ENCODE results near the gene MYL6.
A peak's percentile ranks its signal among the peaks of the same experiment; 100 is the strongest.

Gene MYL6

DNA sequence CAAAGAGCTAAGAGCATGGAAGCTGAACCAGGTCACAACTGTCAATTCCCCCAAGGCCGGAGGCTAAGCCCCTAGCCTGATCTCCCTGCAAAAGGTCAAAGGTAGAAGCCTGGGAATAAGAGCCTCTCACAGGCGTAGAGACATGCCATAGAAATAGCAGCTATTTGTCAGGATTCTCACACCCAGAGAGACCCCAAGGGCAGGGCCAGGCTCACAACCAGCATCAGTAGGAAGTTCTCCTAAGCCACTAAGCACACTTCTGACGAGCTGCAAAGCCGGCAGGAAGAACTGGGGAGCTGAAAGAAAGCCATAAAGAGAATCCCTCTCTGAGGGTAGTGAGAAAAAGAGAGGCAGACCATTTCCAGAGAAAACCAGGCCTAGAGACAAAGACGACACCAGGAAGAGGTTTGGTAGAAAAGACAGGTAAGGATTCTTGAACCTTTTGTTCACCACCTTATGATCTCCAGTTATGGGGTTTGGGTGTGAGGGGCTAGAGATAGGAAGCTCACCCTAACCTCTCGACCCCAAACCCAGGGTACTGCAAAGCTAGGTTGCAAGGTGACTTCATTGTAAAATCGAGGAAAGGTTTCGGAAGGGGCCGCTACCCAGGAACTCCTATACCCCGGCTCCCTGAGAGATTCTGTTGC lies 30.1 kb downstream of the MYL6 start:
- peak overlapping the region; percentile 89 for H3K4me2 ChIP-seq (ENCODE audit: low read length)
- H3K27ac ChIP-seq, result peak overlapping the region; percentile 16
- H3K9me3 ChIP-seq (ENCODE audit: control insufficient read depth, low read length), result no peaks in the 10 kb centered on the region
- H2AFZ ChIP-seq, result peak overlapping the region; percentile 79
- H3K79me2 ChIP-seq, result peaks cover 10% of the 10 kb centered on the region
- H3K4me1 ChIP-seq, result peaks cover 6% of the 10 kb centered on the region
- peak overlapping the region; percentile 71 for H3K4me3 ChIP-seq (ENCODE audit: low read depth, low read length)
- TF ChIP-seq, protein P1, sequence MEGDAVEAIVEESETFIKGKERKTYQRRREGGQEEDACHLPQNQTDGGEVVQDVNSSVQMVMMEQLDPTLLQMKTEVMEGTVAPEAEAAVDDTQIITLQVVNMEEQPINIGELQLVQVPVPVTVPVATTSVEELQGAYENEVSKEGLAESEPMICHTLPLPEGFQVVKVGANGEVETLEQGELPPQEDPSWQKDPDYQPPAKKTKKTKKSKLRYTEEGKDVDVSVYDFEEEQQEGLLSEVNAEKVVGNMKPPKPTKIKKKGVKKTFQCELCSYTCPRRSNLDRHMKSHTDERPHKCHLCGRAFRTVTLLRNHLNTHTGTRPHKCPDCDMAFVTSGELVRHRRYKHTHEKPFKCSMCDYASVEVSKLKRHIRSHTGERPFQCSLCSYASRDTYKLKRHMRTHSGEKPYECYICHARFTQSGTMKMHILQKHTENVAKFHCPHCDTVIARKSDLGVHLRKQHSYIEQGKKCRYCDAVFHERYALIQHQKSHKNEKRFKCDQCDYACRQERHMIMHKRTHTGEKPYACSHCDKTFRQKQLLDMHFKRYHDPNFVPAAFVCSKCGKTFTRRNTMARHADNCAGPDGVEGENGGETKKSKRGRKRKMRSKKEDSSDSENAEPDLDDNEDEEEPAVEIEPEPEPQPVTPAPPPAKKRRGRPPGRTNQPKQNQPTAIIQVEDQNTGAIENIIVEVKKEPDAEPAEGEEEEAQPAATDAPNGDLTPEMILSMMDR (IDR thresholded peaks at IDR 0.05), result no peak
- no peaks in the 10 kb centered on the region for H3K36me3 ChIP-seq (ENCODE audit: control insufficient read depth, insufficient read depth, low read length)
- H3K9ac ChIP-seq, result peak overlapping the region; percentile 55
- H3K27me3 ChIP-seq (ENCODE audit: control insufficient read depth, insufficient read depth, low read length), result no peaks in the 10 kb centered on the region

DNA sequence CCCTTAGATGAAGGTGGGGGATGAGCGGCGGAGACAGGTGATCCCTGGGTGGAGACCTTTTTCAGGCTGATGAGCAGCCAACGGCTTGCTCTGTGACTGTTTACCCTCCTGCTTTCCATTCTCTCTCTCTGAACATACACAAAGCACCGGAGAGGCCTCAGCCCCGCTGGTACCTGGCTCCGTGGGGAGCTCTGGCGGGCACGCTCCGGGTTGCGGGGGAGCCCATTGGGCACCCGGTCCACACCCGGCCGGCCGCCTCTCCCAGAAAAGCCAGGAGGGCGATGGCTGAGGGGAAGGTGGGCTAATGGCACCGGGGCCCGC lies 30.6 kb downstream of the MYL6 start:
- Histone ChIP-seq H2AFZ (peak overlapping the region; percentile 79), H3K36me3 (ENCODE audit: control insufficient read depth, insufficient read depth, low read length) (no peaks in the 10 kb centered on the region), H3K79me2 (peaks cover 10% of the 10 kb centered on the region), H3K4me2 (ENCODE audit: low read length) (peak overlapping the region; percentile 89), H3K9ac (peak overlapping the region; percentile 55), H3K9me3 (ENCODE audit: control insufficient read depth, low read length) (no peaks in the 10 kb centered on the region), H3K4me1 (peaks cover 6% of the 10 kb centered on the region), H3K4me3 (ENCODE audit: low read depth, low read length) (peak overlapping the region; percentile 71), H3K27me3 (ENCODE audit: control insufficient read depth, insufficient read depth, low read length) (no peaks in the 10 kb centered on the region), H3K27ac (peak overlapping the region; percentile 16)
- TF ChIP-seq, protein P1 (IDR thresholded peaks at IDR 0.05), result no peak

DNA sequence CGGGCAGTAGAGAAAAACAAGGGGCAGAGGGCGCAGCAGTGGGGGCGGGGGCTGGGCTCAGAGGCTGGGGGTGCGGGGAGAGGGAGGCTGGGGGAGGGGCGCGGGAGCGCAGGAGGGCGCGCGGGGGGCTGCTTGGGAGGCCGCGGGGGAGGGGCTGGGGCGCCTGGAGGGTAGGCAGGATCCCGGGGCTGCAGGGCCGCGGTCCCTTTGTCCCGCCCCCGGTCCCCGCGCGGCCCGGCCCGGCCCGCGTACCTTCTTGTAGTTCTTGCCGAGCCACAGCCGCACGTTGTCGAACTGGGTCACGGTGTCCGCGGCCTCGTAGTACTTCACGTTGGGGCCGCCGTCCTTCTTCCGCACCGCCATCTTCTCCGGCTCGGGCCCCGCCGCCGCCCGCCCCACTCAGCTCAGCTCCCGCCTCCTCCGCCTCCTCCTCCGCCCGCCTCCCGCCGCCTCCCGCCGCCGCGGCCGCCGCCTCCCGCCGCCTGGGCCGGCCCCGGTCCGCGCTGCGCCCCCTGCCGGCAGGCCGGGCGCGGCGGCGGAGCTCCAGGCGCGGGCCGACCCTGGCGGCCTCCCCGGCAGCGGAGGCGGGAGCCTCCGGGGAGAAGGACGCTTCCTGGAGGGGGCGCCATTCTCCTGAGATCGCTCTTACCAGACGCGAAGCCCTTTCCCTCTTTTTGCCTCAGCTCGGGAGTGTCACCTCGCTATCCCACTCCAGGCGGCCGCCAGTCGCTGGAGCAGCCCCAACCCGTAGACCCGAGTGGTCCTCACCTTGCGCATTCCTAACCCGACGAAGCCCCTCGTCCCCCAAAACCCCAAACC lies 31.1 kb downstream of the MYL6 start, which contains the start of gene SMARCC2:
TSS of gene SMARCC2 (minus strand) at position 385 of the 819 bp plus-strand sequence. CDS start at position 363, 22 bp downstream.
- Histone ChIP-seq H3K27me3 (ENCODE audit: control insufficient read depth, insufficient read depth, low read length) (no peaks in the 10 kb centered on the region), H3K9me3 (ENCODE audit: control insufficient read depth, low read length) (no peaks in the 10 kb centered on the region), H3K4me3 (ENCODE audit: low read depth, low read length) (peak within 1 kb of the TSS; percentile 73), H3K36me3 (ENCODE audit: control insufficient read depth, insufficient read depth, low read length) (no peaks in the 10 kb centered on the region), H3K27ac (peak within 1 kb of the TSS; percentile 94), H3K9ac (peak within 1 kb of the TSS; percentile 55), H3K4me1 (peaks cover 6% of the 10 kb centered on the region), H3K4me2 (ENCODE audit: low read length) (peak within 1 kb of the TSS; percentile 89), H2AFZ (peak within 1 kb of the TSS; percentile 100), H3K79me2 (peaks cover 10% of the 10 kb centered on the region)
- TF ChIP-seq, protein P1 (IDR thresholded peaks at IDR 0.05), result peak; percentile 63

DNA sequence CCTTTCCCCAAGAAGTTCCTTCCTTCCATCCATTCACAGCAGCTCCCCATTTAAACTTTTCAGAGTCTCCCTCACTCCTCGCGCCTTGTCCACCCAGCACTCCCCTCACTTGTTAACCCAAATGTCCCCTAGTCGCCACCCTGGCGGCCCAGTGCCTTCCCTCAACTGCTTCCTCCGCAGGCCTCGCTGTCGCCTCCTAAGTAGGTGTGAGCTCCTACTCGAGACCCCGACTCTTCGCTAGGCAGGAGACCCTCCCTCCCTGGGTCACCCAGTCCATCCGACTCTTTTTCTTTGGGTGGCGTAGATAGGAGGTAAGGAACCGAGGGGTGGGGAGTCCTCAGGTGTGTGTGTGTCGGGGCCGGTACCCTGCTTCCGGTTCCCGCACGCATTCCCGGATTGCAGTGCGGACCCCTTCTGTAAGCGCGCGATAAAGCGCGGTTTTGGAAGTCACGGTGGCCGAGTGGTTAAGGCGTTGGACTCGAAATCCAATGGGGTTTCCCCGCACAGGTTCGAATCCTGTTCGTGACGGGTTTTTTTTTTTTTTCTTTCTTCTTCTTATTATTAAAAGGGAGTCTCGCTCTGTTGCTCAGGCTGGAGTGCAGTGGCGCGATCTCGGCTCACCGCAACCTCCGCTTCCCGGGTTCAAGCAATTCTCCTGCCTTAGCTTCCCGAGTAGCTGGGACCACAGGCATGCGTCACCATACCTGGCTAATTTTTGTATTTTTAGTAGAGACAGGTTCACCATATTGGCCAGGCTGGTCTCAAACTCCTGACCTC lies 31.9 kb downstream of the MYL6 start:
- Histone ChIP-seq H3K79me2 (peaks cover 10% of the 10 kb centered on the region), H3K4me3 (ENCODE audit: low read depth, low read length) (peak overlapping the region; percentile 73), H3K4me1 (peaks cover 6% of the 10 kb centered on the region), H3K9ac (peak overlapping the region; percentile 43), H3K9me3 (ENCODE audit: control insufficient read depth, low read length) (no peaks in the 10 kb centered on the region), H3K27ac (peak overlapping the region; percentile 94), H3K4me2 (ENCODE audit: low read length) (peak overlapping the region; percentile 80), H2AFZ (peak overlapping the region; percentile 100), H3K27me3 (ENCODE audit: control insufficient read depth, insufficient read depth, low read length) (no peaks in the 10 kb centered on the region), H3K36me3 (ENCODE audit: control insufficient read depth, insufficient read depth, low read length) (no peaks in the 10 kb centered on the region)
- TF ChIP-seq, protein P1 (IDR thresholded peaks at IDR 0.05), result no peak

All from parathyroid adenoma (tissue), 2 donors.